Activated CD8-positive, alpha-beta memory T cell treated with anti-CD3 and anti-CD28 coated beads for 36 hours (primary cell): Measurements from ENCODE around the gene PAK4. TPM values are rescaled to one million over a fixed set of nuclear protein-coding genes. Genes with fewer than 3 reads are reported as not detected.
"Not testable (repeated sequence)": the region's sequence is repeated elsewhere in the genome, so short reads cannot be mapped to it uniquely, and the experiment has no call there.

Experiments used
- CTCF ChIA-PET: fragments of 350-600 bp; sonication (Branson Sonifier 250); formaldehyde crosslinking; loops from one replicate; lab custom pipeline; 2021; ENCODE audit warnings: antibody characterized with exemption; lab: Charles Lee
- POLR2A ChIA-PET: fragments of 350-600 bp; sonication (Branson Sonifier 250); formaldehyde crosslinking; loops from one replicate; lab custom pipeline; 2021; ENCODE audit warnings: antibody characterized with exemption; lab: Charles Lee
- total RNA-seq, 2 experiments: library from RNA; stranded (reverse); gene quantifications; one replicate each; pipeline ENCODE4 v1.2.3, GENCODE V29; 2021

Gene PAK4
- total RNA-seq, 2 experiments from 2014 or later = 19.2 TPM

- ChIA-PET POLR2A (no interaction called here), CTCF (interaction anchor here (0.7 kb wide), 1 partner anchor 23 kb away, joined by 3 read pairs; no protein-coding TSS in a partner anchor)
Measured at GRCh38 chr19:39098365-39099269, 27.0 kb upstream of the PAK4 start.

- ChIA-PET CTCF (no interaction called here), POLR2A (no interaction called here)
Measured at GRCh38 chr19:39099341-39099740, 26.2 kb upstream of the PAK4 start.

GRCh38 chr19:39100500-39101166, 25.0 kb upstream of the PAK4 start:
- ChIA-PET CTCF (interaction anchor here (0.7 to 1.3 kb wide), 3 partner anchors 9 to 141 kb away, joined by 3 to 4 read pairs (median 3); no protein-coding TSS in a partner anchor), POLR2A (no interaction called here)

GRCh38 chr19:39103151-39103550, 22.4 kb upstream of the PAK4 start:
- ChIA-PET CTCF (interaction anchor here (0.7 kb wide), 1 partner anchor 142 kb away, joined by 3 read pairs; no protein-coding TSS in a partner anchor), POLR2A (no interaction called here)

- ChIA-PET CTCF (no interaction called here), POLR2A (no interaction called here)
Measured at GRCh38 chr19:39104186-39104596, 21.4 kb upstream of the PAK4 start.

- POLR2A ChIA-PET = no interaction called here
- CTCF ChIA-PET = no interaction called here
Measured at GRCh38 chr19:39106194-39106593, 19.4 kb upstream of the PAK4 start.

GRCh38 chr19:39109641-39110040, 15.9 kb upstream of the PAK4 start:
- ChIA-PET POLR2A (no interaction called here), CTCF (interaction anchor here (0.5 to 3.0 kb wide), 12 partner anchors 8 to 640 kb away, joined by 3 to 12 read pairs (median 4); no protein-coding TSS in a partner anchor)

GRCh38 chr19:39110263-39110967, 15.2 kb upstream of the PAK4 start:
- CTCF ChIA-PET = interaction anchor here (0.6 to 3.0 kb wide), 14 partner anchors 9 to 886 kb away, joined by 3 to 12 read pairs (median 4); partner anchors contain the start of gene SYCN
- POLR2A ChIA-PET = interaction anchor here (0.6 kb wide), 1 partner anchor 649 kb away, joined by 7 read pairs; no protein-coding TSS in a partner anchor

GRCh38 chr19:39111593-39112199, 13.9 kb upstream of the PAK4 start:
- ChIA-PET CTCF (interaction anchor here (1.0 to 3.0 kb wide), 5 partner anchors 8 to 217 kb away, joined by 3 to 12 read pairs (median 4); no protein-coding TSS in a partner anchor), POLR2A (no interaction called here)

- ChIA-PET CTCF (interaction anchor here (0.5 to 1.0 kb wide), 3 partner anchors 9 to 135 kb away, joined by 3 to 4 read pairs (median 3); no protein-coding TSS in a partner anchor), POLR2A (no interaction called here)
Measured at GRCh38 chr19:39112338-39112890, 13.2 kb upstream of the PAK4 start.

GRCh38 chr19:39113199-39113598, 12.4 kb upstream of the PAK4 start:
- CTCF ChIA-PET = interaction anchor here (0.7 kb wide), 1 partner anchor 136 kb away, joined by 4 read pairs; no protein-coding TSS in a partner anchor
- POLR2A ChIA-PET = no interaction called here

GRCh38 chr19:39115105-39115847, 10.3 kb upstream of the PAK4 start:
- ChIA-PET POLR2A (interaction anchor here (0.6 kb wide), 1 partner anchor 148 kb away, joined by 6 read pairs; no protein-coding TSS in a partner anchor), CTCF (interaction anchor here (0.6 to 1.5 kb wide), 3 partner anchors 28 to 339 kb away, joined by 3 to 5 read pairs (median 3); no protein-coding TSS in a partner anchor)

- POLR2A ChIA-PET, CTCF ChIA-PET: not testable (repeated sequence)
Measured at GRCh38 chr19:39117023-39117422, 8.6 kb upstream of the PAK4 start.

- CTCF ChIA-PET = interaction anchor here (0.6 to 2.3 kb wide), 4 partner anchors 10 to 1215 kb away, joined by 3 to 12 read pairs (median 4); no protein-coding TSS in a partner anchor
- POLR2A ChIA-PET = no interaction called here
Measured at GRCh38 chr19:39119830-39120229, 5.8 kb upstream of the PAK4 start.

GRCh38 chr19:39122934-39123731, 2.5 kb upstream of the PAK4 start:
- ChIA-PET POLR2A (interaction anchor here (0.7 kb wide), 1 partner anchor 395 kb away, joined by 9 read pairs; no protein-coding TSS in a partner anchor), CTCF (interaction anchor here (0.6 to 2.5 kb wide), 12 partner anchors 13 to 321 kb away, joined by 3 to 16 read pairs (median 4); partner anchors contain the start of gene GMFG)

GRCh38 chr19:39124136-39124764, 1.3 kb upstream of the PAK4 start:
- POLR2A ChIA-PET = interaction anchor here (0.7 kb wide), 1 partner anchor 394 kb away, joined by 9 read pairs; no protein-coding TSS in a partner anchor

More at GRCh38 chr19:39124136-39124764, 1.3 kb upstream of the PAK4 start:
- CTCF ChIA-PET = no interaction called here
